ENCODE results near the gene ACAP1.

Gene ACAP1, protein sequence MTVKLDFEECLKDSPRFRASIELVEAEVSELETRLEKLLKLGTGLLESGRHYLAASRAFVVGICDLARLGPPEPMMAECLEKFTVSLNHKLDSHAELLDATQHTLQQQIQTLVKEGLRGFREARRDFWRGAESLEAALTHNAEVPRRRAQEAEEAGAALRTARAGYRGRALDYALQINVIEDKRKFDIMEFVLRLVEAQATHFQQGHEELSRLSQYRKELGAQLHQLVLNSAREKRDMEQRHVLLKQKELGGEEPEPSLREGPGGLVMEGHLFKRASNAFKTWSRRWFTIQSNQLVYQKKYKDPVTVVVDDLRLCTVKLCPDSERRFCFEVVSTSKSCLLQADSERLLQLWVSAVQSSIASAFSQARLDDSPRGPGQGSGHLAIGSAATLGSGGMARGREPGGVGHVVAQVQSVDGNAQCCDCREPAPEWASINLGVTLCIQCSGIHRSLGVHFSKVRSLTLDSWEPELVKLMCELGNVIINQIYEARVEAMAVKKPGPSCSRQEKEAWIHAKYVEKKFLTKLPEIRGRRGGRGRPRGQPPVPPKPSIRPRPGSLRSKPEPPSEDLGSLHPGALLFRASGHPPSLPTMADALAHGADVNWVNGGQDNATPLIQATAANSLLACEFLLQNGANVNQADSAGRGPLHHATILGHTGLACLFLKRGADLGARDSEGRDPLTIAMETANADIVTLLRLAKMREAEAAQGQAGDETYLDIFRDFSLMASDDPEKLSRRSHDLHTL

DNA sequence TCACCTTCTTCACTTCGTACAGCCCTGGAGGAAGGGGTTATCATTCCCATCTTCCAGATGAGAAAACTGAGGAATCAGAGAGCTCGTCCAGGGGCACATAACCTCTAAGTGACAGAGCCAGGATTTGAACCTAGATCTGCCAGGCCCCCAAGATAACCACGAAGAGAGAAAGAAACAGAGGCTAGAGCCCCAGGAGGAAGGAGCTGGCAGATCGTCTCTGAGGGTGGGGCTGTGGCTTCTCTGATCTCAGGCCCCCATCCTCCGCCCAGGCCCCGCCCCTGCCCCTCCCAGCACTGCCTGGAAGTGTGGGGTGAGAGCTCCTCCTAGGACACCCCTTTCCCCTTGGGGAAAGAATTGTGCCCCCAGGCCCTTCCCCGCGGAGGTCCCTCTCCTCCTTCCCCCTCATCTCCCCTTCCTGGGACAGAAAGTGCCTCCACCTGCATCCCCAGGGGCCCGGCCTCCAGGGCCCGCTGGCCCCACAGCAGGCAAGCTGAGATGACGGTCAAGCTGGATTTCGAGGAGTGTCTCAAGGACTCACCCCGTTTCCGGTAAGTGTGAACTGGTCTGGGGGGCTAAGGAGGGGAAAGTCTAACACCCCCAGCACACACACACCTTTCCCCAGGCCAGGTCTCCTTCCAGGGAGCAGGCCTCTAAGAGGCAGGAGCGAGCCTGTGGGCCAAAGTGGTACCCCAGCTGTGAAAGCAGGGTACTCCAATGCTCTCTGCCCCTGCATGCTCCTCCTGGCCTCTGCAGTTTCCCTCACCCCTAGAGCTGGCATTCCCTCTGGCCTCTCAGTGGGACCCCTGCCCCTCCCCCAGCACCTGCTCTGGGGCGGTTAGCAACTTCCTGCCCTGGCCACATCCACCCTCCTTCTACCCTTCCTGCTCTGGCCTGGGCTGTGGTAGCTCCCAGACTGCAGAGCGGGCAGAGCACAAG, at the start of gene ACAP1:
TSS of gene ACAP1 (plus strand) at position 290 of the 936 bp plus-strand sequence. CDS start at position 496, 206 bp downstream.
- DNase-seq (ENCODE audit: low spot score) = peak; percentile 81
- TF ChIP-seq, protein P1, sequence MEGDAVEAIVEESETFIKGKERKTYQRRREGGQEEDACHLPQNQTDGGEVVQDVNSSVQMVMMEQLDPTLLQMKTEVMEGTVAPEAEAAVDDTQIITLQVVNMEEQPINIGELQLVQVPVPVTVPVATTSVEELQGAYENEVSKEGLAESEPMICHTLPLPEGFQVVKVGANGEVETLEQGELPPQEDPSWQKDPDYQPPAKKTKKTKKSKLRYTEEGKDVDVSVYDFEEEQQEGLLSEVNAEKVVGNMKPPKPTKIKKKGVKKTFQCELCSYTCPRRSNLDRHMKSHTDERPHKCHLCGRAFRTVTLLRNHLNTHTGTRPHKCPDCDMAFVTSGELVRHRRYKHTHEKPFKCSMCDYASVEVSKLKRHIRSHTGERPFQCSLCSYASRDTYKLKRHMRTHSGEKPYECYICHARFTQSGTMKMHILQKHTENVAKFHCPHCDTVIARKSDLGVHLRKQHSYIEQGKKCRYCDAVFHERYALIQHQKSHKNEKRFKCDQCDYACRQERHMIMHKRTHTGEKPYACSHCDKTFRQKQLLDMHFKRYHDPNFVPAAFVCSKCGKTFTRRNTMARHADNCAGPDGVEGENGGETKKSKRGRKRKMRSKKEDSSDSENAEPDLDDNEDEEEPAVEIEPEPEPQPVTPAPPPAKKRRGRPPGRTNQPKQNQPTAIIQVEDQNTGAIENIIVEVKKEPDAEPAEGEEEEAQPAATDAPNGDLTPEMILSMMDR (IDR thresholded peaks at IDR 0.05; ENCODE audit: extremely low read depth, missing control alignments) = no peak

DNA sequence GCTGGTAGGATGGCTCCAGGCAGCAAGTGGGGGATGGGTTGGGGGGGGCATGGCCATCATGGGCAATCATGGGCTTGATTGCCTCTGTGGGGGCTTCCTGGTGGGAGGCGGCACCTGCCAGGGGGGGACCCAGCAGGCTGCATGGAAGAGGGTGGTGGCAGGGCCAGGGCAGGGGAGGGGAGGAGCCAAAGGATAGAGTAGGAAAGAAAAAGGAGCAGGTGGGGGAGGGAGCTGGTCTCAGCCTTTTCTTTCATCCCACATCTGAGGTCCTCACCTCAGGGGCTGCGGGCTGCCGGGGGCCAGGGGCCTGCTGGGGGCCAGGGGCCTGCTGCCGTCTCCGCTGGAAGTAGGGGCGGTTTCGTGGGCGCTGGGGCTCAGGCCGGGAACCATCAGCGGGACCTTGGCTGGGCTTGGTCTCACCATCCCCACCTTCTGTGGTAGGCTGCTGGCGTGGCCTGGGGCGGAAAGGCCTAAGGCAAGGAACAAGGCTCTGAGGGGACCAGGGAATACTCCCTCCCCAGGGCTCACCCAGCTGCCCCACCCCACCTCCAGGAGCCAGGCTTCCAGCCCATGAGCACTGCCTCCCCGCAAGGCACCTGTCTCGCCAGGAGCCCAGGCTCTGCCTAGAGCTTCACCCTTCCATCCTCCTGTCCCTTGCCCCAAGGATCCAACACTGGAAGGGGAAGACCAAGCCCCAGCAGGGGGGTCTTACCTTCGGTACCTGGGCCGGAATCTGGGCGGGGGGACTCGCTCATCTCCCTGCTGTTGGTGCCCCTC, 46.9 kb upstream of the ACAP1 start:
- DNase-seq (ENCODE audit: low spot score) = no peak
- TF ChIP-seq, protein P1 (IDR thresholded peaks at IDR 0.05; ENCODE audit: extremely low read depth, missing control alignments) = no peak

DNA sequence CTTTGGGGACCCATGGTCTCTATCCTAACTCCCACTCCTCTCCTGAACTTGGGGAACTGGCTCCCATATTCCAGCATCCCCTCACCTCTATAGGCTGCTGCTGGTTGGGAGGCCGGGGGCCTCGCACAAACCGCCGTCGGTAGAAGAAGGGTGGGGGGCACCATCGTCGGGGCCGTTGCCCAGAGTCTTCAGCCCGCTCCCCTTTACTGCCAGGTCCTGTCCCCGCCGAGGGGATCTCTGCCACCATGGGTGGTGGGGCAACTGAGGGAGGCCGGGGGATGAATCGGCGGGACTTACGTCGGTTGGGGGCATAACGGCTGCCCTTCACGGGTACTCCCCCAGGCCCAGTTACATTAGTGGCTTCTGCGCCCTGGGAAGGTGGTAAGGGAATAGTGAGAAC, 46.2 kb upstream of the ACAP1 start:
- TF ChIP-seq, protein P1 (IDR thresholded peaks at IDR 0.05; ENCODE audit: extremely low read depth, missing control alignments) = no peak
- DNase-seq (ENCODE audit: low spot score) = no peak

DNA sequence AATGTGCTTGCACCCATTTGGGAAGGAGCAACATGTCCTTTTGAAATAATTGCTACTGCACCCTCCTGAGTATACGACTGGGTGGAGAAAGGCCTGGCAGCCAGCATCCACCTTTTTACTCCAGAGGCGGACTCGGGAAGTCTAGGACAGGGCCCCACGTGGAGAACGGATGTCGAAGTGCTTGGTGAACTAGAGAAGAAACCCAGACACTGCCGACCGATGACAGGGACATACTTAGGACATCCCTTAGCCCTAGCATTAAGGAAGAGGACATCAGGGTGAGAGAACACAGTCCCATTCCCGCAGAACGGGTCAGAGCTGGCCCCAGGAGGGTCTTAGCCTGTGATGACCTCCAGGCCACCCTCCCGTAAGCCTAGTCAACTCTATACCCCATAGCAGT, 45.6 kb upstream of the ACAP1 start:
- DNase-seq (ENCODE audit: low spot score) = no peak
- TF ChIP-seq, protein P1 (IDR thresholded peaks at IDR 0.05; ENCODE audit: extremely low read depth, missing control alignments) = no peak

DNA sequence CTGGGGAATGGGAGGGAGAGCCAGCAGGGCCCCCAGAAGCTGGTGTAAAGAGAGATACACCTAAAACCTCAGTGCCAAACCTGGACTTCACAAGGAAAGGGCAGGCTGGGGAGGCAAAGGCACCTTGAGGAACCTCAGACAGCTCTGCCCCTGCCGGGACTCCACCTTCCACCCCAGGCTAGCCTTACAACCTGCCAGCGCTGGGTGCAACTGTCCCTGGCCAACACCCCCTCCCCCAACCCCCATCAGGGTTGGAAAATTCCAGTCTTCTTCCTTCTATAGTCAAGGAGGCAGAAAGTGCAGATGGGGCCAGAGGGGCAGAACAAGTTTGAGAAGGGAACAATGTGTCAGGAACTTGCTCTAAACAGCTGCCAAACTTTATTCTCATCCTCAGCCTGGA, 44.1 kb upstream of the ACAP1 start:
- TF ChIP-seq, protein P1 (IDR thresholded peaks at IDR 0.05; ENCODE audit: extremely low read depth, missing control alignments) = no peak
- no peak for DNase-seq (ENCODE audit: low spot score)

DNA sequence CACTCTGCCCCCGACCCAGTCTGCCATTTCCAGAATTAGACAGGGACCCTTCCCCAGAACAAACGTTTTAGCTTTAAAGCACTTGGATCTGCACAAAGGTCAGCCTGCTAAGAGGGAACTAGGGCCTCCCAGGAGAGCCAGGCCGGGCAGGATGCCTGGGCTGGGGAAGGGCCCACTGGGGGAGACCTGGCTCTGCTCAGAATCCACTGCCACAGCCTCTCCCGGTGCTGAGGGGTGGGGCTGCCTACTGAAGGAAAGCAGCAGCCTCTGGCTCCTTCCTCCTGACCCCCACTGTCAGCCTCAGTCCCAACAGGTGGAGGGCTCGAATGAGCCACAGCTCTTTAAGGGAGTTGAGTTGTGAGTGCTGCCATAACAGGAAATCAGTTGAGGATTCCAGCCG, 43.6 kb upstream of the ACAP1 start:
- TF ChIP-seq, protein P1 (IDR thresholded peaks at IDR 0.05; ENCODE audit: extremely low read depth, missing control alignments) = no peak
- DNase-seq (ENCODE audit: low spot score) = peak; percentile 21
